ENCODE measurements around the gene BRINP2. TPM values are rescaled to one million over a fixed set of nuclear protein-coding genes. Genes with fewer than 3 reads are reported as not detected.

BRINP2 gene
- total and polyA plus RNA-seq, 4 donors = 0.04 to 0.15 (median 0.05) TPM

- ATAC-seq (ENCODE audit: insufficient read depth, low FRiP score) = no peak
- Histone ChIP-seq H3K36me3 (ENCODE audit: control insufficient read depth in 4 of 4, insufficient read depth in 4 of 4, low read length in 4 of 4) (no peaks in the 10 kb centered on the region), H3K27ac (ENCODE audit: low read depth in 1 of 2, low read length in 1 of 2) (no peak overlapping the region), H3K9me3 (ENCODE audit: control insufficient read depth in 4 of 4, insufficient read depth in 3 of 4, low read length in 3 of 4) (no peaks in the 10 kb centered on the region), H3K4me1 (ENCODE audit: control insufficient read depth in 5 of 5, insufficient read depth in 5 of 5, low read length in 5 of 5) (peaks cover 0 to 2% (median 0%) of the 10 kb centered on the region in 5 donors), H3K9ac (ENCODE audit: insufficient read depth in 1 of 2, low read length in 2 of 2) (no peak overlapping the region), H3K27me3 (ENCODE audit: control insufficient read depth in 3 of 3, insufficient read depth in 3 of 3, low read length in 2 of 3) (no peaks in the 10 kb centered on the region), H3K4me3 (no peak overlapping the region)
- TF ChIP-seq, protein P1, sequence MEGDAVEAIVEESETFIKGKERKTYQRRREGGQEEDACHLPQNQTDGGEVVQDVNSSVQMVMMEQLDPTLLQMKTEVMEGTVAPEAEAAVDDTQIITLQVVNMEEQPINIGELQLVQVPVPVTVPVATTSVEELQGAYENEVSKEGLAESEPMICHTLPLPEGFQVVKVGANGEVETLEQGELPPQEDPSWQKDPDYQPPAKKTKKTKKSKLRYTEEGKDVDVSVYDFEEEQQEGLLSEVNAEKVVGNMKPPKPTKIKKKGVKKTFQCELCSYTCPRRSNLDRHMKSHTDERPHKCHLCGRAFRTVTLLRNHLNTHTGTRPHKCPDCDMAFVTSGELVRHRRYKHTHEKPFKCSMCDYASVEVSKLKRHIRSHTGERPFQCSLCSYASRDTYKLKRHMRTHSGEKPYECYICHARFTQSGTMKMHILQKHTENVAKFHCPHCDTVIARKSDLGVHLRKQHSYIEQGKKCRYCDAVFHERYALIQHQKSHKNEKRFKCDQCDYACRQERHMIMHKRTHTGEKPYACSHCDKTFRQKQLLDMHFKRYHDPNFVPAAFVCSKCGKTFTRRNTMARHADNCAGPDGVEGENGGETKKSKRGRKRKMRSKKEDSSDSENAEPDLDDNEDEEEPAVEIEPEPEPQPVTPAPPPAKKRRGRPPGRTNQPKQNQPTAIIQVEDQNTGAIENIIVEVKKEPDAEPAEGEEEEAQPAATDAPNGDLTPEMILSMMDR (IDR thresholded peaks at IDR 0.05; ENCODE audit: control extremely low read depth, extremely low read depth) = no peak
- no peak for DNase-seq
Observed at GRCh38 chr1:177249231-177249630, 78.5 kb downstream of the BRINP2 start.

GRCh38 chr1:177252877-177253276, 82.1 kb downstream of the BRINP2 start:
- Histone ChIP-seq H3K27ac (ENCODE audit: low read depth in 1 of 2, low read length in 1 of 2) (no peak overlapping the region), H3K4me1 (ENCODE audit: control insufficient read depth in 5 of 5, insufficient read depth in 5 of 5, low read length in 5 of 5) (peaks cover 0 to 9% (median 0%) of the 10 kb centered on the region in 5 donors), H3K9ac (ENCODE audit: insufficient read depth in 1 of 2, low read length in 2 of 2) (no peak overlapping the region), H3K9me3 (ENCODE audit: control insufficient read depth in 4 of 4, insufficient read depth in 3 of 4, low read length in 3 of 4) (no peaks in the 10 kb centered on the region), H3K4me3 (no peak overlapping the region), H3K27me3 (ENCODE audit: control insufficient read depth in 3 of 3, insufficient read depth in 3 of 3, low read length in 2 of 3) (no peaks in the 10 kb centered on the region), H3K36me3 (ENCODE audit: control insufficient read depth in 4 of 4, insufficient read depth in 4 of 4, low read length in 4 of 4) (no peaks in the 10 kb centered on the region)
- no peak for ATAC-seq (ENCODE audit: insufficient read depth, low FRiP score)
- TF ChIP-seq, protein P1 (IDR thresholded peaks at IDR 0.05; ENCODE audit: control extremely low read depth, extremely low read depth) = no peak
- no peak for DNase-seq

- H3K36me3 ChIP-seq (ENCODE audit: control insufficient read depth in 4 of 4, insufficient read depth in 4 of 4, low read length in 4 of 4) = no peaks in the 10 kb centered on the region
- 54 to 61% methylated on average over 1 of the region's 1 CpG for WGBS, 2 donors
- DNase-seq (no peak), ATAC-seq (ENCODE audit: insufficient read depth, low FRiP score) (no peak)
- H3K27me3 ChIP-seq (ENCODE audit: control insufficient read depth in 3 of 3, insufficient read depth in 3 of 3, low read length in 2 of 3) = no peaks in the 10 kb centered on the region
- H3K4me3 ChIP-seq = no peak overlapping the region
- H3K4me1 ChIP-seq (ENCODE audit: control insufficient read depth in 5 of 5, insufficient read depth in 5 of 5, low read length in 5 of 5) = peaks cover 0 to 9% (median 0%) of the 10 kb centered on the region in 5 donors
- H3K9ac ChIP-seq (ENCODE audit: insufficient read depth in 1 of 2, low read length in 2 of 2) = no peak overlapping the region
- H3K27ac ChIP-seq (ENCODE audit: low read depth in 1 of 2, low read length in 1 of 2) = no peak overlapping the region
- no peaks in the 10 kb centered on the region for H3K9me3 ChIP-seq (ENCODE audit: control insufficient read depth in 4 of 4, insufficient read depth in 3 of 4, low read length in 3 of 4)
- TF ChIP-seq, protein P1 (IDR thresholded peaks at IDR 0.05; ENCODE audit: control extremely low read depth, extremely low read depth) = no peak
Observed at GRCh38 chr1:177255411-177255810, 84.7 kb downstream of the BRINP2 start.

Data from lung (tissue), 12 donors.